Spleen (tissue), 11 donors: ENCODE data around the gene APEH. TPM values are rescaled to one million over a fixed set of nuclear protein-coding genes. Genes with fewer than 3 reads are reported as not detected.
"Not testable (repeated sequence)": the region's sequence is repeated elsewhere in the genome, so short reads cannot be mapped to it uniquely, and the experiment has no call there.

ENCODE experiments used
- DNase-seq: peaks from one replicate; pipeline ENCODE4 v3.0.0-alpha.2; 2020
- H3K27ac ChIP-seq, 8 donors: fragments of 200-600 bp; sonication (generic) in 7 of 8; 1 replicate in 4 of 8; 2 replicates in 4 of 8; pipeline versions ENCODE4 v1.5.0 to v1.8.0; 2016 to 2021; ENCODE audit warnings: inconsistent platforms in 4 of 8, mild to moderate bottlenecking in 4 of 8, moderate library complexity in 1 of 8
- H3K27me3 ChIP-seq, 7 donors: fragments of 200-600 bp; sonication (generic) in 6 of 7; replicated peaks in 1 of 7; 1 replicate in 4 of 7; 2 replicates in 3 of 7; pipeline versions ENCODE4 v1.5.0 to v1.8.0; 2016 to 2021; ENCODE audit warnings: inconsistent platforms in 3 of 7, mild to moderate bottlenecking in 1 of 7
- H3K36me3 ChIP-seq, 6 donors: fragments of 200-600 bp; sonication (generic) in 5 of 6; 1 replicate in 4 of 6; 2 replicates in 2 of 6; pipeline versions ENCODE4 v1.5.0 to v1.8.0; 2016 to 2021; ENCODE audit warnings: inconsistent platforms in 2 of 6
- H3K4me1 ChIP-seq, 6 donors: fragments of 200-600 bp; sonication (generic) in 5 of 6; 1 replicate in 3 of 6; 2 replicates in 3 of 6; pipeline versions ENCODE4 v1.5.0 to v1.8.0; 2016 to 2021; ENCODE audit warnings: inconsistent platforms in 3 of 6
- H3K4me3 ChIP-seq, 8 donors: fragments of 200-600 bp; sonication (generic) in 7 of 8; 1 replicate in 4 of 8; 2 replicates in 4 of 8; pipeline versions ENCODE4 v1.5.0 to v1.8.0; 2016 to 2021; ENCODE audit warnings: inconsistent platforms in 4 of 8, mild to moderate bottlenecking in 4 of 8, moderate library complexity in 2 of 8
- H3K9me3 ChIP-seq, 8 donors: fragments of 200-600 bp; sonication (generic) in 7 of 8; 1 replicate in 4 of 8; 2 replicates in 4 of 8; pipeline versions ENCODE4 v1.5.0 to v1.8.0; 2016 to 2021; ENCODE audit warnings: inconsistent platforms in 4 of 8
- POLR2A ChIP-seq, 3 donors: fragments of 450-650 bp; IDR thresholded peaks; one replicate each; pipeline ENCODE4 v1.5.1; 2017; ENCODE audit warnings: antibody characterized with exemption in 3 of 3, mild to moderate bottlenecking in 1 of 3
- POLR2AphosphoS5 ChIP-seq, 3 donors: sonication (generic); formaldehyde crosslinking; IDR thresholded peaks; one replicate each; pipeline ENCODE4 v1.5.1; 2017; ENCODE audit warnings: antibody characterized with exemption in 3 of 3
- WGBS, 5 donors: extraction: QIAGEN DNeasy Blood & Tissue Kit in 3 of 5; methylation state at CpG; one replicate each; pipeline versions ENCODE4 v1.1.5 to v1.1.7; 2013 to 2018; 5-methylcytosine and 5-hydroxymethylcytosine counted together
- intact Hi-C: fragments of 100-400 bp; cut with DNase I; formaldehyde crosslinking; loops from one replicate; pipeline ENCODE4 v1.15.0; 2023; ENCODE audit warnings: low total_unique reads
- polyA plus RNA-seq, 3 donors: library from polyadenylated mRNA; stranded (reverse); fragments of 200-250 nt; gene quantifications; one replicate each; pipeline ENCODE4 v1.2.1, GENCODE V29; 2013
- total RNA-seq, 7 donors: library from RNA; depleted of rRNA in 3 of 7; stranded (reverse); fragments of >200 nt in 3 of 7; fragmentation: NEBNext Ultra II Directional in 4 of 7; extraction: Animal tissue kit (Norgen Biotek cat#: 25700) in 4 of 7; gene quantifications; one replicate each; pipeline versions ENCODE4 v1.1.0 to v1.2.1, GENCODE V29; 2016 to 2021
- TF ChIP-seq, protein P1 (sequence below), 11 experiments: fragments of 200-600 bp in 7 of 11; fragments of 450-650 bp in 4 of 11; sonication (generic) in 4 of 11; IDR thresholded peaks in 8 of 11; conservative IDR thresholded peaks in 3 of 11; 1 replicate in 7 of 11; 2 replicates in 4 of 11; pipeline versions ENCODE4 v1.4.0 to v1.8.0; 2016 to 2021; ENCODE audit warnings: antibody characterized with exemption in 11 of 11, inconsistent platforms in 4 of 11, mild to moderate bottlenecking in 1 of 11
- donor health status: healthy with polysubstance abuse.
- donor health status: DM: no; HTN: no; CAD: no; lungs with moderate emphysema.
- donor health status: DM: no; HTN: no; CAD: no.
- donor health status: Bipolar disorder and iron deficiency.
- donor health status: healthy.
- donor health status: DM: no; HTN: no; CAD: no.
- donor health status: DM: yes; HTN: yes; CAD: no.

APEH gene
- total and polyA plus RNA-seq, 10 donors: 29.6 to 89.5 (median 66.2) TPM

DNA sequence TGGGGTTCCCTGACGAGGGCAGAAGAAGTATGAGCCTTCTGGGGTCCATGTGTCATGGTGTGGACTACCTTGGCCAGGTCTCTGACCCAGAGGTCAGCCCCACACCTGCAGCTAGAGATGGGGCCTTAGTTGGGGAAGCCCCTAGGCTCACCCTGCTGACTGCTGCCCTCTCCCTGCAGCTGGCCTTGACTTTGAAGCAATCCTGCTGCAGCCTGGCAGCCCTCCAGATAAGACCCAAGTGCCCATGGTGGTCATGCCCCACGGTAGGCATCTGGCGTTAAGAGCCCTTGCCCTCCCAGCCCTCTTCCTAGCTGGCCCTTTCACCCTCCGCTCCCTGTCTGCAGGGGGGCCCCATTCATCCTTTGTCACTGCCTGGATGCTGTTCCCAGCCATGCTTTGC, 7.4 kb downstream of the APEH start:
- no peak overlapping the region for H3K4me3 ChIP-seq
- no peak for DNase-seq
- no peak overlapping the region for H3K27ac ChIP-seq
- H3K9me3 ChIP-seq: no peaks in the 10 kb centered on the region
- peaks cover 0 to 12% (median 0%) of the 10 kb centered on the region in 7 donors for H3K27me3 ChIP-seq
- peaks cover 0 to 24% (median 8%) of the 10 kb centered on the region in 6 donors for H3K4me1 ChIP-seq
- TF ChIP-seq, protein P1, sequence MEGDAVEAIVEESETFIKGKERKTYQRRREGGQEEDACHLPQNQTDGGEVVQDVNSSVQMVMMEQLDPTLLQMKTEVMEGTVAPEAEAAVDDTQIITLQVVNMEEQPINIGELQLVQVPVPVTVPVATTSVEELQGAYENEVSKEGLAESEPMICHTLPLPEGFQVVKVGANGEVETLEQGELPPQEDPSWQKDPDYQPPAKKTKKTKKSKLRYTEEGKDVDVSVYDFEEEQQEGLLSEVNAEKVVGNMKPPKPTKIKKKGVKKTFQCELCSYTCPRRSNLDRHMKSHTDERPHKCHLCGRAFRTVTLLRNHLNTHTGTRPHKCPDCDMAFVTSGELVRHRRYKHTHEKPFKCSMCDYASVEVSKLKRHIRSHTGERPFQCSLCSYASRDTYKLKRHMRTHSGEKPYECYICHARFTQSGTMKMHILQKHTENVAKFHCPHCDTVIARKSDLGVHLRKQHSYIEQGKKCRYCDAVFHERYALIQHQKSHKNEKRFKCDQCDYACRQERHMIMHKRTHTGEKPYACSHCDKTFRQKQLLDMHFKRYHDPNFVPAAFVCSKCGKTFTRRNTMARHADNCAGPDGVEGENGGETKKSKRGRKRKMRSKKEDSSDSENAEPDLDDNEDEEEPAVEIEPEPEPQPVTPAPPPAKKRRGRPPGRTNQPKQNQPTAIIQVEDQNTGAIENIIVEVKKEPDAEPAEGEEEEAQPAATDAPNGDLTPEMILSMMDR (IDR thresholded peaks at IDR 0.05 in 8 of 11, conservative IDR thresholded peaks at IDR 0.05 in 3 of 11): no peak
- no peak for TF ChIP-seq POLR2A (IDR thresholded peaks at IDR 0.05)
- peak in 1 of 3 donors; percentile 20 for TF ChIP-seq POLR2AphosphoS5 (IDR thresholded peaks at IDR 0.05)
- intact Hi-C loops: no loop called here
- H3K36me3 ChIP-seq: peaks cover 0 to 86% (median 76%) of the 10 kb centered on the region in 6 donors
- 81 to 92% (median 87%) methylated on average over 4 of the region's 4 CpGs for WGBS, 5 donors

DNA sequence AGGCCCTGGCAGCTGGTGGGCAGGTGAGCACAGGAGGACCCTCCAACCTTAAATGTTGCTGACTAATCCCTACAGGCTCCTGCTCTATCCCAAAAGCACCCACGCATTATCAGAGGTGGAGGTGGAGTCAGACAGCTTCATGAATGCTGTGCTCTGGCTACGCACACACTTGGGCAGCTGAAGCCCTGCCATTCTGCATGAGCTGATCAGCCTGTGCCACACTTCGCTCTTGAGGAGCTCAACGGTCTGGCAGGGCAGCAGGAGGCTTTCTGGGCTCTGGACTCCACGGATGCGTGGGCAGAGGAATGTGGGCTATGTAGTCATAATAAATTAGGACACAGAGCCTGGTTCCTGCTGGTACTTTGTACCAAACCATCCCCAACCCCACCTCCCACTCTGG, 9.0 kb downstream of the APEH start:
- Histone ChIP-seq H3K4me3 (no peak overlapping the region), H3K27me3 (peaks cover 0 to 22% (median 0%) of the 10 kb centered on the region in 7 donors), H3K4me1 (peaks cover 0 to 20% (median 13%) of the 10 kb centered on the region in 6 donors), H3K9me3 (no peaks in the 10 kb centered on the region), H3K27ac (no peak overlapping the region), H3K36me3 (peaks cover 0 to 70% (median 60%) of the 10 kb centered on the region in 6 donors)
- 90 to 95% (median 92%) methylated on average over 3 to 6 of the region's 6 CpGs for whole genome bisulfite sequencing, 5 donors
- intact Hi-C loops: no loop called here
- TF ChIP-seq POLR2AphosphoS5 (IDR thresholded peaks at IDR 0.05) (no peak), POLR2A (IDR thresholded peaks at IDR 0.05) (no peak)
- TF ChIP-seq, protein P1 (IDR thresholded peaks at IDR 0.05 in 8 of 11, conservative IDR thresholded peaks at IDR 0.05 in 3 of 11): no peak
- no peak for DNase-seq

DNA sequence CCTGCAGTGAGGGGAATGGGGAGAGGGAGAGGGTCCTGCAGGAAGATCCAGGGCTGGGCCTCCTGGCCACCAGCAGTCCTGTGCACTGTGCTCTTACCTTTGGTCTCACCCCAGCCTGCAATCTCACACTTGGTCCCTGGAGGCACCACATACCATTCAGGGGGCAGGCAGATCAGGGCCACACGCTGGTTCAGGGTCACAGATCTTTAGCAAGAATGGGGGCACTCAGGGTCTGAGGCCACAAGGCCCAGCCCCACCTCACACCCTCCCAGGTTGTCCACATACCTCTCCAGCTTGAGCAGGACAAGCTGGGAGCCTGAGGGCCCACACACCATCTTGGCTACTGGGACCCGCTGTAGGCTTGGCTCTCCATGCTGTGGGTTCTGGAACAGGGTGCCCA, 10.3 kb downstream of the APEH start:
- H3K27ac ChIP-seq, H3K4me3 ChIP-seq, H3K9me3 ChIP-seq, intact Hi-C loops, DNase-seq: not testable (repeated sequence)
- H3K27me3 ChIP-seq: peaks cover 0 to 22% (median 0%) of the 10 kb centered on the region in 7 donors
- peaks cover 8 to 29% (median 21%) of the 10 kb centered on the region in 6 donors for H3K4me1 ChIP-seq
- 40 to 100% (median 91%) methylated on average over 1 to 2 of the region's 2 CpGs for WGBS, 5 donors
- peaks cover 0 to 57% (median 47%) of the 10 kb centered on the region in 6 donors for H3K36me3 ChIP-seq

DNA sequence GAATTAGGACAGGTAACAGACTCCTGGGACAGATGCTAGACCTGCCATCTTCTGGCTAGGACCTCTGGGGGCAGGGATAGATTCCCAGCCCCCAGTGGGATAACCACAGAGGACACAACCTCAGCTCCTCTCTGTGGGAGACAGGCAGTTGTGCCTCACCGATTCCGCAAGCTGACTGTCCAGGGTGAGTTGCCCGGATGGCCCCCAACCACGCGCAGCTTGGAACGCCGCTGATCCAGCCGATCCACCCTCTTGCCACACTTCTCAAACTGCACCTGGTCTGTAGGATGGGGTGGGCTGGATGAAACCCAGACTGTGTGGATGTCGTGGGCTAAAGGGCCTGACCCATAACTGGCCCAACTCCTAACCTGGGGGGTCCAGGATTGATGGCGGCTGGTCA, 11.0 kb downstream of the APEH start:
- H3K4me1 ChIP-seq: peaks cover 9 to 35% (median 26%) of the 10 kb centered on the region in 6 donors
- H3K36me3 ChIP-seq: peaks cover 0 to 50% (median 41%) of the 10 kb centered on the region in 6 donors
- peaks cover 0 to 22% (median 0%) of the 10 kb centered on the region in 7 donors for H3K27me3 ChIP-seq
- H3K4me3 ChIP-seq, DNase-seq, H3K27ac ChIP-seq, H3K9me3 ChIP-seq, intact Hi-C loops: not testable (repeated sequence)
- WGBS, 5 donors: 94 to 98% (median 97%) methylated on average over 8 to 10 of the region's 10 CpGs

DNA sequence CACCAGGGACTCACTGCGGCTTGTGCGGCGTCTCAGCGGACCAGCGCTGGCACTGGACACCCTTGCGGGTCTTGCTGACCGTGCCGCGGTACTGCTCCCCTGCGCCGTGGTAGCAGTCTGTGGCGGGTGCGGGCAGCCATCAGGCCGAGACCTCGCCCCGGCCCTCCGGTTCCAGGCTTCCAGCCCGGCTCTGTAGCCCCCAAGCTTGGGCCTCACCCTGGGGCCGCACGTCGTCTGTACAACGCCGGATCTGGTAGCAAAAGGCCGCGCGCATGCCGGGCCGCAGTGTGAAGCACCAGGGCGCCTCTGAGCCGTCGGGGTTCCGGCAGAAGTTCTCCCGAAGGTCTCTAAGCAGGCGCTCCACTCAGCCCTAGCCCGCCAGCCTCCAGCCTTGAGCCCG, 11.7 kb downstream of the APEH start:
- Histone ChIP-seq H3K4me1 (peaks cover 14 to 42% (median 34%) of the 10 kb centered on the region in 6 donors), H3K4me3 (peak overlapping the region in 4 of 8 donors; percentile 20 to 59 (median 35)), H3K27me3 (peaks cover 0 to 22% (median 0%) of the 10 kb centered on the region in 7 donors), H3K36me3 (peaks cover 0 to 43% (median 34%) of the 10 kb centered on the region in 6 donors)
- 17 to 25% (median 24%) methylated on average over 23 to 33 of the region's 36 CpGs; no CpG with 5 or more reads in 1 of the 5 donors for WGBS, 5 donors
- H3K9me3 ChIP-seq, DNase-seq, H3K27ac ChIP-seq, intact Hi-C loops: not testable (repeated sequence)
- TF ChIP-seq POLR2AphosphoS5 (IDR thresholded peaks at IDR 0.05): peak in 1 of 3 donors; percentile 50

DNA sequence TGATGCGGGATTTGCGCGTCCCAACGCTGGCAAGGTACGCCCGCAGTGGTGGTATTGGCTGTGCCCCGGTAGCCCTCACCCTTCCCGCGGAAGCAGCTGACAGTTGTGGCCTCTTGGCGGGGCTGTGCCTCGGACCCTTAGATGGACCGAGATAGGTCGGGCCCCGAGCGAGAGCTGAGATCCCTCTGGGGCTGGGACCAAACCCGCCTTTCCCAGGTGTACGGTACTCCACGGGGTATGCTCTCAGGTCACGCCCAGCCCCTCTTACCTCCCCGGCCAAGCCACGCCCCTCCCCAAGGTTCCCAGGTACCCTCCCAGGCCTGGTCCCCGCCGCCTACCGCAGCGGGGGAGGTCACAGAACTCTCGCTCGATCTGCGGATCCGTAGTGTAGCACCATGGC, 12.2 kb downstream of the APEH start:
- DNase-seq: peak; percentile 82
- peaks cover 0 to 40% (median 29%) of the 10 kb centered on the region in 6 donors for H3K36me3 ChIP-seq
- intact Hi-C loops, H3K9me3 ChIP-seq: not testable (repeated sequence)
- peak overlapping the region in 2 of 8 donors; percentile 1 to 23 for H3K27ac ChIP-seq
- 0 to 12% (median 1%) methylated on average over 3 to 25 of the region's 29 CpGs for WGBS, 5 donors
- peaks cover 0 to 22% (median 0%) of the 10 kb centered on the region in 7 donors for H3K27me3 ChIP-seq
- H3K4me3 ChIP-seq: peak overlapping the region in 7 of 8 donors; percentile 20 to 59 (median 27)
- peaks cover 19 to 47% (median 39%) of the 10 kb centered on the region in 6 donors for H3K4me1 ChIP-seq
